ENCODE data around the gene TCF12.

DNA sequence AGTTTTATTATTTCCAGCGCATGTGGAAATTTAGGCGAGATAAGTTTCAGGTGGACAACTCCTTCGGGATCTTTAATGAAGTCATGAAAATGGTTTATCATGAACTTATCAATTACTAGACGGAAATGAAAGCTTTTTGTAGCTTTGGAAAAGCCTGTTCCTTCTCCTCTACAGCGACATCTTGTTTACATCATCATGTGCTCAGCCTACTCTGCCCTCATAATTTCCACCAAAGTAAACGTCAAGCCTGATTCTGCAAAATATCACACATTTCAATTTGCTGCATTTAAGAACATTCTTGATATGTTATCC, 393.5 kb downstream of the TCF12 start:
- TF ChIP-seq POLR2AphosphoS5 (IDR thresholded peaks at IDR 0.05; ENCODE audit: low read depth, low read length) (no peak), SIN3A (IDR thresholded peaks at IDR 0.05; ENCODE audit: borderline replicate concordance, insufficient read depth, low read depth, low read length) (no peak)
- TF ChIP-seq, protein P1, sequence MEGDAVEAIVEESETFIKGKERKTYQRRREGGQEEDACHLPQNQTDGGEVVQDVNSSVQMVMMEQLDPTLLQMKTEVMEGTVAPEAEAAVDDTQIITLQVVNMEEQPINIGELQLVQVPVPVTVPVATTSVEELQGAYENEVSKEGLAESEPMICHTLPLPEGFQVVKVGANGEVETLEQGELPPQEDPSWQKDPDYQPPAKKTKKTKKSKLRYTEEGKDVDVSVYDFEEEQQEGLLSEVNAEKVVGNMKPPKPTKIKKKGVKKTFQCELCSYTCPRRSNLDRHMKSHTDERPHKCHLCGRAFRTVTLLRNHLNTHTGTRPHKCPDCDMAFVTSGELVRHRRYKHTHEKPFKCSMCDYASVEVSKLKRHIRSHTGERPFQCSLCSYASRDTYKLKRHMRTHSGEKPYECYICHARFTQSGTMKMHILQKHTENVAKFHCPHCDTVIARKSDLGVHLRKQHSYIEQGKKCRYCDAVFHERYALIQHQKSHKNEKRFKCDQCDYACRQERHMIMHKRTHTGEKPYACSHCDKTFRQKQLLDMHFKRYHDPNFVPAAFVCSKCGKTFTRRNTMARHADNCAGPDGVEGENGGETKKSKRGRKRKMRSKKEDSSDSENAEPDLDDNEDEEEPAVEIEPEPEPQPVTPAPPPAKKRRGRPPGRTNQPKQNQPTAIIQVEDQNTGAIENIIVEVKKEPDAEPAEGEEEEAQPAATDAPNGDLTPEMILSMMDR (IDR thresholded peaks at IDR 0.05), result no peak
- TF ChIP-seq, protein P2, sequence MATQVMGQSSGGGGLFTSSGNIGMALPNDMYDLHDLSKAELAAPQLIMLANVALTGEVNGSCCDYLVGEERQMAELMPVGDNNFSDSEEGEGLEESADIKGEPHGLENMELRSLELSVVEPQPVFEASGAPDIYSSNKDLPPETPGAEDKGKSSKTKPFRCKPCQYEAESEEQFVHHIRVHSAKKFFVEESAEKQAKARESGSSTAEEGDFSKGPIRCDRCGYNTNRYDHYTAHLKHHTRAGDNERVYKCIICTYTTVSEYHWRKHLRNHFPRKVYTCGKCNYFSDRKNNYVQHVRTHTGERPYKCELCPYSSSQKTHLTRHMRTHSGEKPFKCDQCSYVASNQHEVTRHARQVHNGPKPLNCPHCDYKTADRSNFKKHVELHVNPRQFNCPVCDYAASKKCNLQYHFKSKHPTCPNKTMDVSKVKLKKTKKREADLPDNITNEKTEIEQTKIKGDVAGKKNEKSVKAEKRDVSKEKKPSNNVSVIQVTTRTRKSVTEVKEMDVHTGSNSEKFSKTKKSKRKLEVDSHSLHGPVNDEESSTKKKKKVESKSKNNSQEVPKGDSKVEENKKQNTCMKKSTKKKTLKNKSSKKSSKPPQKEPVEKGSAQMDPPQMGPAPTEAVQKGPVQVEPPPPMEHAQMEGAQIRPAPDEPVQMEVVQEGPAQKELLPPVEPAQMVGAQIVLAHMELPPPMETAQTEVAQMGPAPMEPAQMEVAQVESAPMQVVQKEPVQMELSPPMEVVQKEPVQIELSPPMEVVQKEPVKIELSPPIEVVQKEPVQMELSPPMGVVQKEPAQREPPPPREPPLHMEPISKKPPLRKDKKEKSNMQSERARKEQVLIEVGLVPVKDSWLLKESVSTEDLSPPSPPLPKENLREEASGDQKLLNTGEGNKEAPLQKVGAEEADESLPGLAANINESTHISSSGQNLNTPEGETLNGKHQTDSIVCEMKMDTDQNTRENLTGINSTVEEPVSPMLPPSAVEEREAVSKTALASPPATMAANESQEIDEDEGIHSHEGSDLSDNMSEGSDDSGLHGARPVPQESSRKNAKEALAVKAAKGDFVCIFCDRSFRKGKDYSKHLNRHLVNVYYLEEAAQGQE (IDR thresholded peaks at IDR 0.05; ENCODE audit: insufficient read depth in 1 of 2, low read depth in 2 of 2, low read length in 1 of 2), result no peak
